Myocyte (in vitro differentiated cells): ENCODE results near the gene HSPA5. TPM values are rescaled to one million over a fixed set of nuclear protein-coding genes. Genes with fewer than 3 reads are reported as not detected.
A peak's percentile ranks its signal among the peaks of the same experiment; 100 is the strongest.
"Not testable (repeated sequence)": the region's sequence is repeated elsewhere in the genome, so short reads cannot be mapped to it uniquely, and the experiment has no call there.

Source experiments
- DNase-seq: peaks from one replicate; pipeline ENCODE4 v3.0.0-alpha.2; 2012; ENCODE audit warnings: low read depth
- total RNA-seq: library from RNA; depleted of rRNA; stranded (reverse); fragments of >200 nt; gene quantifications from 2 replicates; pipeline ENCODE4 v1.2.3, GENCODE V29; 2014

Gene HSPA5
- total RNA-seq, 1 donor from 2014 or later, result 142 TPM

DNA sequence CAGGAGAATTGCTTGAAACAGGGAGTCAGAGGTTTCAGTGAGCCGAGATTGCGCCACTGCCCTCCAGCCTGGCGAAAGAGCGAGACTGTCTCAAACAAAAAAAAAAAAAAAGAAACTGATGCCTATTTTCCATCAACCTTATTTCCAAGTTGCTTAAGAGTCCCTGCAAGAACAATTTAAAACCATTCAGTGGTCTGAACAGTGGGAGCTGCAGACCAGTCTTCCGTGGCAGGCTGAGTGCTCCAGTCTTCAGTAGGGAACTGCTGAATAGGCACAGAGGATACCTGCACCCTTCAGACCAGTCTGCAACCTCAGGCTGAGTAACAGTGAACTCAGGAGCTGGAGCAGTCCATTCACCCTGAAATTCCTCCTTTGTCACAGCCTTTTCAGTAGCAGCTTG, 46.7 kb downstream of the HSPA5 start:
- DNase-seq, result not testable (repeated sequence)

DNA sequence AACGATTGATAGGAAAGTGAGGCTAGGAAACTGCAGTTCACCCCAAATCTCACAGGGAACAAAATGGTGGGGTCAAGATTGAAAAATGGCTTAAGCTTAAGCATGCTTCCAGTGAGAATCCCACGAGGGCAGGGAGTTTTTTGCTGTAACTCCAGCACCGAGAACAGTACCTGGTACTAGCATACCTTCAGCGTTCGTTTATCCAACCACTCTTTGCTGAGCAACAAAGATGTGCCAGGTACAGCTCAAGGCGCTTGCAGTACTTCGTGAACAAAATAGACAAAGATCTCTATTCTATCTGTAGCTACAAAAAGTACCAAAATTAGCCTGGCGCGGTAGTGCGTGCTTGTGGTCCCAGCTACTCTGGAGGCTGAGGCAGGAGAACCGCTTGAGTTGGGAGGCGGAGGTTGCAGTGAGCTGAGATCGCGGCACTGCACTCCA, 50.8 kb downstream of the HSPA5 start:
- no peak for DNase-seq

DNA sequence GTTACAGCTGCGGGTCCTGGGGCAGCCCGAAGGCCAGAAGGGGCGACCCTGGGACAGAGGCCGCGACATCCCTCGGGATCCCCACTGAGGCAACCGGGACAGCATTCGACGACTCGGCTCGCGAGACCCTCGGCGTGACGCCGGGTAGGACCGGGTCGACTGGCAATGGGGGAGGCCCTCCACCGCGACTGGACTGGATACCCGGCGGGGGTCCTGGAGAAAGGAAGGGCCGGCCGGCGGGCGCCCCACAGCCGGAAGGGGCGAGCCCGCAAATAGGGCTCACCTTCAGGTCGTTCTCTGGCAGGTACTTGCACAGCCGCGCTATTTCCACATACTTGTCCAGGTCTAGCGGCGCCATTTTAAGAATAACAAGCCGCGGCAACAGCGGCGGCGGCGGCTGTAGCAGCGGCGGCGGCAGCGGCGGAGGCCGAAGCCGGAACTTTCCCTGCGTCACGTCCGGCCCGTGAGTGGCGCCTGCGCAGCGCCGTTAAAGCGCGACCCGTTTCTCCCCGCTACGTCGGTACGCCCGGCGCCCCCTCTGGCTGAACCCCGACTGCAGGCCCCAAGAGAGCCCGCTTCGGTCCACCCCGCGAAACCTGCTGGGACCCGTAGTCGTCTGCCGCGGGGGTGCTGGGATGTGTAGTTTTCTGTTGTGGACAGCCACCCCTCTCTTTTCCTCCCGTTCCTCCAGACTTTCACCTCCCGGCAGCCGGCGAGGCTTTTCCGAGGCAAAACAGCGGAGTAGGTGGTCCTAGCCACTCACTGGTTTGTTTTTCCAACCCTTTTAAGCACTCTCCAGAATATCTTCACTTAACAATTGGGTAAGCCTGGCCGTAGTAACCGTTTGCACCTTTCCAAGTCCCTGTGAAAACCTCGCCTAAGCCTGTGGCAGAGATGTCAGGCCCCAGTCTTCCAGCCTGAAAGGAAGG, 51.5 kb downstream of the HSPA5 start, which contains the start of gene PPP6C:
Gene PPP6C, minus strand, starts transcription at position 443 of the 929 bp plus-strand sequence. Its CDS starts 85 bp downstream, at position 358.
- peak; percentile 97 for DNase-seq

DNA sequence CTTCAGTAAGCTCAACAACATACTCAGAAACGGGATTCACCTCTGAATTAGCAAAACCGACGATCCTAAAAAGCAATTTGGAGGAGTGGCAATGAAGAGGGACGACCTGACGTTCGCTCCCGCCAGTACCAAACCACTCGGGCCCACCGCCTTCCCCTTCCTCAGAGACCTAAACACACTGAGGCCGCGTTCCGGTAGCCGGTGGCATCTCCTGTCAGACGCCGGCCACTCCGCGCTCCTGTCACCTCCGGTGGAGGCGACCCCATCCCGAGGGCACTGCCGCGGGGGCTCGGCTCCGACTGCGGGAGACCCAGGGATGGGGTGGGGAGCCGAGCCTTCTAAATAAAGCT, 52.2 kb downstream of the HSPA5 start:
- no peak for DNase-seq

Other genes with a start within 250 kb of the HSPA5 start
- 7.5 and 12.5 TPM in 2 replicates for gene SCAI, start 97.8 kb downstream of the HSPA5 start, total RNA-seq
- gene PPP6C, start 51.5 kb downstream of the HSPA5 start, total RNA-seq, result 37.8 and 39.0 TPM in 2 replicates
- gene RABEPK, start 40.8 kb downstream of the HSPA5 start, total RNA-seq, result 12.1 and 19.4 TPM in 2 replicates
- gene GAPVD1, start 20.5 kb upstream of the HSPA5 start, total RNA-seq, result 30.4 and 40.2 TPM in 2 replicates